GM23338 (cell line): Measurements from ENCODE around the gene SSTR5. TPM values are rescaled to one million over a fixed set of nuclear protein-coding genes. Genes with fewer than 3 reads are reported as not detected.

Experiments used
- ATAC-seq: fragments of 200-7000 bp; cut with Tn5 transposase; 3 replicates; pipeline ENCODE4 v1.9.1; 2020
- DNase-seq: peaks from one replicate; pipeline ENCODE4 v3.0.0-alpha.2; 2015; ENCODE audit warnings: low spot score
- H2AFZ ChIP-seq: fragments of 200-600 bp; sonication (generic); 2 replicates; pipeline ENCODE4 v1.8.0; 2016; ENCODE audit warnings: antibody characterized with exemption, mild to moderate bottlenecking, moderate library complexity
- H3F3A ChIP-seq: fragments of 200-600 bp; sonication (generic); replicated peaks from 2 replicates; pipeline ENCODE4 v1.8.0; 2017; ENCODE audit warnings: antibody characterized with exemption, mixed run types, low read depth
- H3K27ac ChIP-seq: fragments of 200-600 bp; sonication (generic); 2 replicates; pipeline ENCODE4 v1.6.1; 2016; ENCODE audit warnings: low read depth
- H3K27me3 ChIP-seq: fragments of 200-600 bp; sonication (generic); 2 replicates; pipeline ENCODE4 v1.8.0; 2016; ENCODE audit warnings: mild to moderate bottlenecking, mixed run types, moderate library complexity; ENCODE audit not compliant: insufficient read depth
- H3K36me3 ChIP-seq: fragments of 200-600 bp; sonication (generic); 2 replicates; pipeline ENCODE4 v1.8.0; 2016; ENCODE audit warnings: mild to moderate bottlenecking; ENCODE audit not compliant: insufficient read depth
- H3K4me1 ChIP-seq: fragments of 200-600 bp; sonication (generic); 2 replicates; pipeline ENCODE4 v1.8.0; 2016; ENCODE audit warnings: mild to moderate bottlenecking, moderate library complexity; ENCODE audit not compliant: insufficient read depth
- H3K4me2 ChIP-seq: fragments of 200-600 bp; sonication (generic); 2 replicates; pipeline ENCODE4 v1.7.1; 2017; ENCODE audit warnings: mixed run types
- H3K4me3 ChIP-seq: fragments of 200-600 bp; sonication (generic); 2 replicates; pipeline ENCODE4 v1.6.1; 2016; ENCODE audit warnings: mixed run types
- H3K79me2 ChIP-seq: fragments of 200-600 bp; sonication (generic); replicated peaks from 2 replicates; pipeline ENCODE4 v1.8.0; 2017; ENCODE audit warnings: mild to moderate bottlenecking; ENCODE audit not compliant: insufficient read depth
- H3K9me2 ChIP-seq: fragments of 200-600 bp; sonication (generic); 2 replicates; pipeline ENCODE4 v1.8.0; 2017; ENCODE audit not compliant: insufficient read depth
- H4K20me1 ChIP-seq: fragments of 200-600 bp; sonication (generic); replicated peaks from 2 replicates; pipeline ENCODE4 v1.8.0; 2017; ENCODE audit warnings: mild to moderate bottlenecking; ENCODE audit not compliant: insufficient read depth
- H3K27ac Mint-ChIP-seq: 2 replicates; pipeline ENCODE4 v1.8.0; 2020; ENCODE audit warnings: inconsistent platforms, mild to moderate bottlenecking, moderate library complexity, mixed read lengths
- H3K27me3 Mint-ChIP-seq: 3 replicates; pipeline ENCODE4 v1.8.0; 2022; ENCODE audit warnings: low read depth, mild to moderate bottlenecking, moderate library complexity, mixed read lengths, inconsistent platforms; ENCODE audit not compliant: insufficient read depth, poor library complexity
- H3K36me3 Mint-ChIP-seq: 3 replicates; pipeline ENCODE4 v1.8.0; 2021; ENCODE audit warnings: low read depth, mild to moderate bottlenecking, inconsistent platforms, moderate library complexity, mixed read lengths
- H3K4me1 Mint-ChIP-seq: 3 replicates; pipeline ENCODE4 v1.8.0; 2020; ENCODE audit warnings: mild to moderate bottlenecking, inconsistent platforms, mixed read lengths
- H3K4me3 Mint-ChIP-seq: 3 replicates; pipeline ENCODE4 v1.8.0; 2021; ENCODE audit warnings: moderate library complexity, mild to moderate bottlenecking, inconsistent platforms, mixed read lengths
- H3K9me3 Mint-ChIP-seq: 3 replicates; pipeline ENCODE4 v1.8.0; 2020; ENCODE audit warnings: moderate library complexity, mild to moderate bottlenecking, inconsistent platforms, mixed read lengths
- CREB1 ChIP-seq: fragments of 250-450 bp; sonication (Bioruptor Pico); IDR thresholded peaks from 2 replicates; pipeline ENCODE4 v1.5.0; 2020; ENCODE audit warnings: low read depth, mild to moderate bottlenecking, moderate library complexity
- EZH2 ChIP-seq: fragments of 200-600 bp; sonication (generic); IDR thresholded peaks from one replicate; pipeline ENCODE4 v1.8.0; 2017; ENCODE audit warnings: antibody characterized with exemption, mild to moderate bottlenecking, low read depth; ENCODE audit not compliant: unreplicated experiment
- EZH2phosphoT487 ChIP-seq: fragments of 200-600 bp; sonication (generic); IDR thresholded peaks from one replicate; pipeline ENCODE4 v1.8.1; 2018; ENCODE audit warnings: antibody characterized with exemption; ENCODE audit not compliant: unreplicated experiment
- JUNB ChIP-seq: IDR thresholded peaks from one replicate; pipeline ENCODE4 v1.6.1; 2016; ENCODE audit warnings: antibody characterized with exemption; ENCODE audit not compliant: unreplicated experiment
- NANOG ChIP-seq: IDR thresholded peaks from 2 replicates; pipeline ENCODE4 v1.6.1; 2016; ENCODE audit warnings: antibody characterized with exemption, borderline replicate concordance
- POLR2AphosphoS5 ChIP-seq: IDR thresholded peaks from 2 replicates; pipeline ENCODE4 v1.6.1; 2016; ENCODE audit warnings: antibody characterized with exemption, low read depth
- STAT1 ChIP-seq: IDR thresholded peaks from one replicate; pipeline ENCODE4 v1.6.1; 2016; ENCODE audit warnings: antibody characterized with exemption; ENCODE audit not compliant: unreplicated experiment
- ZNF114 ChIP-seq: fragments of 250-450 bp; sonication (Bioruptor Pico); IDR thresholded peaks from 2 replicates; pipeline ENCODE4 v1.5.0; 2020; ENCODE audit warnings: mild to moderate bottlenecking, moderate library complexity
- ZNF331 ChIP-seq: fragments of 250-450 bp; sonication (Bioruptor Pico); IDR thresholded peaks from 2 replicates; pipeline ENCODE4 v1.5.0; 2020; ENCODE audit warnings: low read depth, mild to moderate bottlenecking, moderate library complexity
- polyA plus RNA-seq: library from polyadenylated mRNA; unstranded; fragments of >200 nt; fragmentation: Nextera tagmentation; extraction: Ambion mirVana; gene quantifications from 2 replicates; pipeline ENCODE4 v1.2.1, GENCODE V29; 2016
- total RNA-seq: library from RNA; depleted of rRNA; stranded (reverse); fragments of >200 nt; shearing (Covaris generic); gene quantifications from 2 replicates; pipeline ENCODE4 v1.2.3, GENCODE V29; 2014
- TF ChIP-seq, protein P1 (sequence below): IDR thresholded peaks from 2 replicates; pipeline ENCODE4 v1.6.1; 2016; ENCODE audit warnings: antibody characterized with exemption
- TF ChIP-seq, protein P2 (sequence below), 2 experiments: fragments of 200-600 bp in 1 of 2; sonication (generic) in 1 of 2; conservative IDR thresholded peaks; 2 replicates each; pipeline versions ENCODE4 v1.5.1 to v1.6.1; 2016 to 2017; ENCODE audit warnings: antibody characterized with exemption in 2 of 2, low read depth in 2 of 2, mild to moderate bottlenecking in 2 of 2, moderate library complexity in 1 of 2
- TF ChIP-seq, protein P3 (sequence below): IDR thresholded peaks from one replicate; pipeline ENCODE4 v1.6.1; 2018; ENCODE audit warnings: antibody characterized with exemption; ENCODE audit not compliant: unreplicated experiment

Gene SSTR5
- total and polyA plus RNA-seq, 2 experiments from 2014 or later, result 0.60 to 1.0 TPM

DNA sequence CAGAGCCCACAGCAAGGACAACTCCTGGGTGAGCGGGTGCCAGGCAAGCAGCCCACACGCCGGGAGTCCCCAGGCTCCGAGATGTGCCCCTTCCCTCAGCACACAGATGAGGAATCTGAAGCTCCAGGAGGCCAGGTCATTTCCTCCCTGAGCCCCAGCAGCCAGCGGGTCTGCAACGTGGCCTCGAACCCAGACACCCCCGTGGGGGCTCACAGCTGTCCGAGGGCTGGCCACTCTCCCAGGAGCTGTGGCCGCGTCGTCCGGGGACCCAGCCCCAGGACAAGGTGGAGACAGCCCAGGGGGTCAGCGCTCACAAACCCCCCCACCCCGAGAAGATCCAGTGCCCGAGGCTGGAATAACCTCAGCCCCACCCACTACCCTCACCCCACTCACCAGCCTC lies 40.9 kb downstream of the SSTR5 start (continued):
- TF ChIP-seq, protein P1, sequence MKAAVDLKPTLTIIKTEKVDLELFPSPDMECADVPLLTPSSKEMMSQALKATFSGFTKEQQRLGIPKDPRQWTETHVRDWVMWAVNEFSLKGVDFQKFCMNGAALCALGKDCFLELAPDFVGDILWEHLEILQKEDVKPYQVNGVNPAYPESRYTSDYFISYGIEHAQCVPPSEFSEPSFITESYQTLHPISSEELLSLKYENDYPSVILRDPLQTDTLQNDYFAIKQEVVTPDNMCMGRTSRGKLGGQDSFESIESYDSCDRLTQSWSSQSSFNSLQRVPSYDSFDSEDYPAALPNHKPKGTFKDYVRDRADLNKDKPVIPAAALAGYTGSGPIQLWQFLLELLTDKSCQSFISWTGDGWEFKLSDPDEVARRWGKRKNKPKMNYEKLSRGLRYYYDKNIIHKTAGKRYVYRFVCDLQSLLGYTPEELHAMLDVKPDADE, result no peak
- TF ChIP-seq ZNF114 (no peak), STAT1 (no peak), EZH2 (no peak), POLR2AphosphoS5 (no peak), JUNB (no peak), ZNF331 (CRISPR knock-in tag) (no peak), CREB1 (CRISPR knock-in tag) (no peak), EZH2phosphoT487 (no peak)
- TF ChIP-seq, protein P2, sequence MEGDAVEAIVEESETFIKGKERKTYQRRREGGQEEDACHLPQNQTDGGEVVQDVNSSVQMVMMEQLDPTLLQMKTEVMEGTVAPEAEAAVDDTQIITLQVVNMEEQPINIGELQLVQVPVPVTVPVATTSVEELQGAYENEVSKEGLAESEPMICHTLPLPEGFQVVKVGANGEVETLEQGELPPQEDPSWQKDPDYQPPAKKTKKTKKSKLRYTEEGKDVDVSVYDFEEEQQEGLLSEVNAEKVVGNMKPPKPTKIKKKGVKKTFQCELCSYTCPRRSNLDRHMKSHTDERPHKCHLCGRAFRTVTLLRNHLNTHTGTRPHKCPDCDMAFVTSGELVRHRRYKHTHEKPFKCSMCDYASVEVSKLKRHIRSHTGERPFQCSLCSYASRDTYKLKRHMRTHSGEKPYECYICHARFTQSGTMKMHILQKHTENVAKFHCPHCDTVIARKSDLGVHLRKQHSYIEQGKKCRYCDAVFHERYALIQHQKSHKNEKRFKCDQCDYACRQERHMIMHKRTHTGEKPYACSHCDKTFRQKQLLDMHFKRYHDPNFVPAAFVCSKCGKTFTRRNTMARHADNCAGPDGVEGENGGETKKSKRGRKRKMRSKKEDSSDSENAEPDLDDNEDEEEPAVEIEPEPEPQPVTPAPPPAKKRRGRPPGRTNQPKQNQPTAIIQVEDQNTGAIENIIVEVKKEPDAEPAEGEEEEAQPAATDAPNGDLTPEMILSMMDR (conservative IDR thresholded peaks at IDR 0.05; ENCODE audit: low read depth in 2 of 2), result no peak

DNA sequence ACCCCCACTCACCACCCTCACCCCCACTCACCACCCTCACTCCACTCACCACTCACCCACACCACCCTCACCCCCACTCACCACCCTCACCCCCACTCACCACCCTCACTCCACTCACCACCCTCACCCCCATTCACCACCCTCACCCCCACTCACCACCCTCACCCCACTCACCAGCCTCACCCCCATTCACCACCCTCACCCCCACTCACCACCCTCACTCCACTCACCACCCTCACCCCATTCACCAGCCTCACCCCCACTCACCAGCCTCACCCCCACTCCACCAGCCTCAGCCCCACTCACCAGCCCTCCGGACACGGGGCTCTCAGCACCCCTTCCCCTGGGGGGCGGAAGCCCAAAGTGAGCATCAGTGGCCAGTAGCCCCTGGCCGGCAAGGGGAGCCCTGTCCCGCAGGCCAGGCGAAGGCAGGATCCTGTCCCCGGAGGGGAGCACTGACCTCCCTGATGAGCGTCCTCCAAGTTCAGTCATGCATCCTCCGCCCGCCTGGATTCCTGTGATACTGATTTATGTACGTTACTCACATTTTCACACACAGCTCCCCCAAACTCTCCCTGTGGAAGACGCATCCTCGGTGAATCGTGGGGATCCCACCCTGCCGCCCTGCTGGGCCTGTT lies 41.5 kb downstream of the SSTR5 start:
- Mint-ChIP-seq H3K4me1 (no peaks in the 10 kb centered on the region), H3K9me3 (no peaks in the 10 kb centered on the region), H3K36me3 (no peaks in the 10 kb centered on the region), H3K4me3 (no peak overlapping the region), H3K27ac (no peak overlapping the region), H3K27me3 (peaks cover 5% of the 10 kb centered on the region)
- H3F3A ChIP-seq, result no peaks in the 10 kb centered on the region
- no peaks in the 10 kb centered on the region for H3K79me2 ChIP-seq
- ATAC-seq (no peak), DNase-seq (no peak)
- H3K27ac ChIP-seq, result no peak overlapping the region
- no peaks in the 10 kb centered on the region for H4K20me1 ChIP-seq
- H3K4me2 ChIP-seq, result no peak overlapping the region
- H3K27me3 ChIP-seq, result no peaks in the 10 kb centered on the region
- H3K4me1 ChIP-seq, result no peaks in the 10 kb centered on the region
- H3K4me3 ChIP-seq, result no peak overlapping the region
- H3K36me3 ChIP-seq, result no peaks in the 10 kb centered on the region
- H3K9me2 ChIP-seq, result no peaks in the 10 kb centered on the region
- H2AFZ ChIP-seq, result no peak overlapping the region
- TF ChIP-seq, protein P1, result no peak
- TF ChIP-seq NANOG, result no peak
- TF ChIP-seq CREB1 (CRISPR knock-in tag), result no peak
- no peak for TF ChIP-seq EZH2
- TF ChIP-seq, protein P3, sequence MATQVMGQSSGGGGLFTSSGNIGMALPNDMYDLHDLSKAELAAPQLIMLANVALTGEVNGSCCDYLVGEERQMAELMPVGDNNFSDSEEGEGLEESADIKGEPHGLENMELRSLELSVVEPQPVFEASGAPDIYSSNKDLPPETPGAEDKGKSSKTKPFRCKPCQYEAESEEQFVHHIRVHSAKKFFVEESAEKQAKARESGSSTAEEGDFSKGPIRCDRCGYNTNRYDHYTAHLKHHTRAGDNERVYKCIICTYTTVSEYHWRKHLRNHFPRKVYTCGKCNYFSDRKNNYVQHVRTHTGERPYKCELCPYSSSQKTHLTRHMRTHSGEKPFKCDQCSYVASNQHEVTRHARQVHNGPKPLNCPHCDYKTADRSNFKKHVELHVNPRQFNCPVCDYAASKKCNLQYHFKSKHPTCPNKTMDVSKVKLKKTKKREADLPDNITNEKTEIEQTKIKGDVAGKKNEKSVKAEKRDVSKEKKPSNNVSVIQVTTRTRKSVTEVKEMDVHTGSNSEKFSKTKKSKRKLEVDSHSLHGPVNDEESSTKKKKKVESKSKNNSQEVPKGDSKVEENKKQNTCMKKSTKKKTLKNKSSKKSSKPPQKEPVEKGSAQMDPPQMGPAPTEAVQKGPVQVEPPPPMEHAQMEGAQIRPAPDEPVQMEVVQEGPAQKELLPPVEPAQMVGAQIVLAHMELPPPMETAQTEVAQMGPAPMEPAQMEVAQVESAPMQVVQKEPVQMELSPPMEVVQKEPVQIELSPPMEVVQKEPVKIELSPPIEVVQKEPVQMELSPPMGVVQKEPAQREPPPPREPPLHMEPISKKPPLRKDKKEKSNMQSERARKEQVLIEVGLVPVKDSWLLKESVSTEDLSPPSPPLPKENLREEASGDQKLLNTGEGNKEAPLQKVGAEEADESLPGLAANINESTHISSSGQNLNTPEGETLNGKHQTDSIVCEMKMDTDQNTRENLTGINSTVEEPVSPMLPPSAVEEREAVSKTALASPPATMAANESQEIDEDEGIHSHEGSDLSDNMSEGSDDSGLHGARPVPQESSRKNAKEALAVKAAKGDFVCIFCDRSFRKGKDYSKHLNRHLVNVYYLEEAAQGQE, result no peak
- no peak for TF ChIP-seq ZNF331 (CRISPR knock-in tag)
- TF ChIP-seq STAT1, result no peak
- TF ChIP-seq ZNF114, result no peak
- no peak for TF ChIP-seq EZH2phosphoT487
